ENCODE measurements around the gene ZNF534.
"Not testable (repeated sequence)": the region's sequence is repeated elsewhere in the genome, so short reads cannot be mapped to it uniquely, and the experiment has no call there.

ZNF534 gene

DNA sequence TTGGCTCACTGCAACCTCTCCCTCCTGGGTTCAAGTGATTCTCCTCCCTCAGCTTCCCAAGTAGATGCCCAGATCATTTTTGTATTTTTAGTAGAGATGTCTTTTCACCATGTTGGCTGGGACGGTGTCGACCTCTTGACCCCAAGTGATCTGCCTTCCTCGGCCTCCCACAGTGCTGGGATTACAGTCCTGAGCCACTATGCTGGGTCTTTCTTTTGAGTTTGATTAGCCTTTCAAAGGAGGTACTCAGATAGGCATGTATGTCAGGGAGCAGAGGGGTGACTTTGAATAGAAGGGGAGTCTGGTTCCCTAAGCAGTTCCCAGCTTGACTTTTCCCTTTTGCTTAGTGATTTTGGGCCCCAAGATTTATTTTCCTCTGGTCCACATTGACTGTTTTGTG is 71.5 kb downstream of the ZNF534 start:
- DNase-seq: not testable (repeated sequence)

DNA sequence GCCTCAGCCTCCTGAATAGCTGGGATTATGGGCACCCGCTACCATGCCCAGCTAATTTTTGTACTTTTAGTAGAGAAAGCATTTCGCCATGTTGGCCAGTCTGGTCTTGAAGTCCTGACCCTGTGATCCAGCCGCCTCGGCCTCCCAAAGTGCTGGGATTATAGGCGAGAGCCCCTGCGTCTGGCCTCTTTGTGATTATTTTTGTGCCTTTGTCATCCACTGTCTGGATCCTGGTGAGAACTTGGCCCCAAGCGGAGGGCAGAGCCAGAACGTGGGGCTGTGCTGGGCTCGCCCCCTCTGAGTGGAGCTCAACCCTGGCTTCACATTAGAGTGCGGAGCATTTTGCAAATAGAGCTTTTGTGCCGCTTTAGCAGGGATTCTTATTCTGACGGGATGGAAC is 72.0 kb downstream of the ZNF534 start:
- DNase-seq: not testable (repeated sequence)
